Ovary (tissue), 9 donors: Measurements from ENCODE around the gene MOB3B. TPM values are rescaled to one million over a fixed set of nuclear protein-coding genes. Genes with fewer than 3 reads are reported as not detected.

Experiments used
- DNase-seq, 5 donors: peaks; one replicate each; pipeline ENCODE4 v3.0.0-alpha.2; 2019 to 2020
- H3K27ac ChIP-seq, 2 donors: fragments of 200-600 bp; one replicate each; pipeline versions ENCODE4 v1.5.1 to v1.8.0; 2019 to 2022
- H3K27me3 ChIP-seq: fragments of 200-600 bp; one replicate; pipeline ENCODE4 v1.8.0; 2022
- H3K36me3 ChIP-seq: fragments of 200-600 bp; sonication (generic); one replicate; pipeline ENCODE4 v1.5.1; 2019
- H3K4me1 ChIP-seq: one replicate; pipeline ENCODE4 v1.8.1; 2013; ENCODE audit warnings: mild to moderate bottlenecking, moderate library complexity; ENCODE audit not compliant: insufficient read depth
- H3K4me3 ChIP-seq: fragments of 200-600 bp; sonication (generic); one replicate; pipeline ENCODE4 v1.5.1; 2017
- H3K9me3 ChIP-seq, 2 donors: fragments of 200-600 bp in 1 of 2; sonication (generic) in 1 of 2; one replicate each; pipeline versions ENCODE4 v1.5.1 to v1.8.1; 2013 to 2019; ENCODE audit warnings: mild to moderate bottlenecking in 1 of 2, moderate library complexity in 1 of 2
- EP300 ChIP-seq: sonication (generic); formaldehyde crosslinking; IDR thresholded peaks from one replicate; pipeline ENCODE4 v1.6.1; 2017; ENCODE audit warnings: antibody characterized with exemption
- POLR2A ChIP-seq: fragments of 450-650 bp; IDR thresholded peaks from one replicate; pipeline ENCODE4 v1.6.1; 2017; ENCODE audit warnings: antibody characterized with exemption, mild to moderate bottlenecking, moderate library complexity
- WGBS, 3 donors: extraction: QIAGEN DNeasy Blood & Tissue Kit in 1 of 3; methylation state at CpG; one replicate each; pipeline versions ENCODE4 v1.1.5 to v1.1.7; 2013 to 2017; 5-methylcytosine and 5-hydroxymethylcytosine counted together
- intact Hi-C, 4 donors: fragments of 100-400 bp; cut with DNase I; formaldehyde crosslinking; loops; one replicate each; pipeline versions ENCODE4 v1.11.0 to v1.15.1; 2022 to 2023
- polyA plus RNA-seq, 2 donors: library from polyadenylated mRNA; stranded (reverse); fragments of 200-250 nt in 1 of 2; fragments of 350-450 nt in 1 of 2; fragmentation: Illumina TruSeq in 1 of 2; extraction: RNeasy Lipid Tissue Mini Kit (QIAGEN cat#74804) in 1 of 2; gene quantifications; one replicate each; pipeline ENCODE4 v1.2.3, GENCODE V29; 2013 to 2014
- total RNA-seq, 7 donors: library from RNA; depleted of rRNA in 2 of 7; stranded (reverse); fragments of >200 nt in 2 of 7; fragmentation: NEBNext Ultra II Directional in 3 of 7; extraction: Animal tissue kit (Norgen Biotek cat#: 25700) in 3 of 7; gene quantifications; one replicate each; pipeline versions ENCODE4 v1.1.0 to v1.2.4, GENCODE V29; 2016 to 2023
- TF ChIP-seq, protein P1 (sequence below), 3 donors: fragments of 450-650 bp in 2 of 3; fragments of 200-600 bp in 1 of 3; IDR thresholded peaks; one replicate each; pipeline versions ENCODE4 v1.5.1 to v1.8.0; 2016 to 2022; ENCODE audit warnings: antibody characterized with exemption in 3 of 3, mild to moderate bottlenecking in 1 of 3
- donor health status: DM: no; HTN: no; CAD: no; lungs with moderate emphysema.
- donor health status: DM: no; HTN: no; CAD: no.
- donor health status: Bipolar disorder and iron deficiency.
- donor health status: DM: yes; HTN: yes; CAD: no.
- donor health status: DM: no; HTN: no; CAD: no.
- donor health status: DM: yes; HTN: yes; CAD: no.

MOB3B gene
- total and polyA plus RNA-seq, 9 donors = 16.3 to 68.2 (median 28.1) TPM

DNA sequence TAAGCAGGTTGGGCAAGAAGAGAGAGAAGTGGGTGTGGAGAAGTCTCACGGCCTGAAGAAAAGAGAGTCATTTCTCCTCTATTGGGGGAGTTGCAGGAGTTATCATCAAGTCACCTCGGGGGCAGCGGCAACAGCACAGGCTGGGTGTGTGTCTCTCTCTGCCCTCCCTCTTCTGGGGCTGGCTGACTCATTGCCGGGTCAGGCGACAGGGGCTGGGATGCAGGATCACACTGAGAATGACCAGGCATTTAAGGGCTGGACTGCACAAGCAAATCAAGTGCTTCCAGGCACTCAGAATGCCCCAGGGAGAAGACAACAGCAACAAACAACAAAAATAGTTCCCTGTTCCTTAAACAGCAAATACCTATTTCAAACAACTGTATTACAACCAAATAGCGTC is 226.4 kb downstream of the MOB3B start:
- peak in 1 of 5 donors; percentile 23 for DNase-seq
- Histone ChIP-seq H3K27ac (no peak overlapping the region), H3K9me3 (no peaks in the 10 kb centered on the region), H3K4me3 (no peak overlapping the region), H3K27me3 (no peaks in the 10 kb centered on the region), H3K4me1 (no peaks in the 10 kb centered on the region), H3K36me3 (no peaks in the 10 kb centered on the region)
- 25 to 34% (median 26%) methylated on average over 5 to 6 of the region's 6 CpGs for WGBS, 3 donors
- intact Hi-C loops = no loop called here
- TF ChIP-seq POLR2A = no peak

DNA sequence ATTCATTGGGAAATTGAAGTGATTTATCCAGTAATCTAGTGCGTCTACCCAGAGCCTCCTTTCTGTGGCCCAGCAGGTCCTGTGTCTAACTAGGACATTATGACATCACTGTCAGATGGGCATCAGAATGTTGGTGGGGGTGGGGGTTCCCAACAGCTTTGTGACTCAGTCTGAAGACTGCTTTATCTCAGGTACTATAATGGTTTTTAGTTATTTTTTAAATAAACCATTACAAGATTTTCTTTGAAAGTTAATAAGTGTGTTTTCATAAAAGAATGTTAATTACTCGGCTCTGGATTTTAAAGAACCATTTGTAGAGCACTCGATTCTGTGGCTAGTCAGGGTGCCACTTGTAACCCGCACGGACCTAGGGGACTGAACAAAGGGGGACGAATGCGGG is 232.6 kb downstream of the MOB3B start, which contains the start of gene EQTN:
Gene EQTN (minus strand): TSS at position 101 of the 400 bp plus-strand sequence. CDS start 95 bp downstream, at position 6.
- H3K9me3 ChIP-seq = no peaks in the 10 kb centered on the region
- TF ChIP-seq POLR2A (no peak), EP300 (no peak)
- TF ChIP-seq, protein P1, sequence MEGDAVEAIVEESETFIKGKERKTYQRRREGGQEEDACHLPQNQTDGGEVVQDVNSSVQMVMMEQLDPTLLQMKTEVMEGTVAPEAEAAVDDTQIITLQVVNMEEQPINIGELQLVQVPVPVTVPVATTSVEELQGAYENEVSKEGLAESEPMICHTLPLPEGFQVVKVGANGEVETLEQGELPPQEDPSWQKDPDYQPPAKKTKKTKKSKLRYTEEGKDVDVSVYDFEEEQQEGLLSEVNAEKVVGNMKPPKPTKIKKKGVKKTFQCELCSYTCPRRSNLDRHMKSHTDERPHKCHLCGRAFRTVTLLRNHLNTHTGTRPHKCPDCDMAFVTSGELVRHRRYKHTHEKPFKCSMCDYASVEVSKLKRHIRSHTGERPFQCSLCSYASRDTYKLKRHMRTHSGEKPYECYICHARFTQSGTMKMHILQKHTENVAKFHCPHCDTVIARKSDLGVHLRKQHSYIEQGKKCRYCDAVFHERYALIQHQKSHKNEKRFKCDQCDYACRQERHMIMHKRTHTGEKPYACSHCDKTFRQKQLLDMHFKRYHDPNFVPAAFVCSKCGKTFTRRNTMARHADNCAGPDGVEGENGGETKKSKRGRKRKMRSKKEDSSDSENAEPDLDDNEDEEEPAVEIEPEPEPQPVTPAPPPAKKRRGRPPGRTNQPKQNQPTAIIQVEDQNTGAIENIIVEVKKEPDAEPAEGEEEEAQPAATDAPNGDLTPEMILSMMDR (IDR thresholded peaks at IDR 0.05) = no peak
- H3K27ac ChIP-seq = no peak within 1 kb of the TSS
- no peaks in the 10 kb centered on the region for H3K27me3 ChIP-seq
- no peaks in the 10 kb centered on the region for H3K36me3 ChIP-seq
- 78 to 83% (median 82%) methylated on average over 7 of the region's 7 CpGs for WGBS, 3 donors
- intact Hi-C loops = no loop called here
- no peak for DNase-seq
- H3K4me1 ChIP-seq = no peaks in the 10 kb centered on the region
- H3K4me3 ChIP-seq = no peak within 1 kb of the TSS

DNA sequence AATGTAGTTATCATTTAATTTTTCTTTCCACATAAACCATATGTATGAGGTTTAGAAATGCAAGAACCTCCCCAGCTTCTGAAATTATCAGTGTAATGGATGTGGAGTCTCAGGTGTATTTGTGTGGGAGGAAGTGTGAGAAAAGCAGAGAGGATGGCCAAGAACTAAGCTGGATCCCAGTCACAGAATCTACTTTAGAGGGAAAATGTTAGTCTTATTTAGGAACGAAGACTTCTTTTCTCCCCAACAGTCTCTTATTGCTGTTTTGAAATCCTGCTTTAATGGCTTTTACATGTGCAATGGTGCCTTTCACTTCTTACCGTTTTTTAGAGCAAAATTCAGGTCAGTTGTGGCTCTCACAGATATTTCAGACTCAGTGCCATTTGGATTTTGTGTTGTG is 235.6 kb downstream of the MOB3B start:
- WGBS, 3 donors = 25 to 37% (median 27%) methylated on average over 2 of the region's 2 CpGs
- no peaks in the 10 kb centered on the region for H3K4me1 ChIP-seq
- no peak overlapping the region for H3K27ac ChIP-seq
- H3K27me3 ChIP-seq = no peaks in the 10 kb centered on the region
- H3K9me3 ChIP-seq = no peaks in the 10 kb centered on the region
- no peak for DNase-seq
- no peak overlapping the region for H3K4me3 ChIP-seq
- H3K36me3 ChIP-seq = no peaks in the 10 kb centered on the region
- intact Hi-C loops = no loop called here
- TF ChIP-seq, protein P1 (IDR thresholded peaks at IDR 0.05) = no peak
- TF ChIP-seq POLR2A = no peak
- TF ChIP-seq EP300 = no peak

DNA sequence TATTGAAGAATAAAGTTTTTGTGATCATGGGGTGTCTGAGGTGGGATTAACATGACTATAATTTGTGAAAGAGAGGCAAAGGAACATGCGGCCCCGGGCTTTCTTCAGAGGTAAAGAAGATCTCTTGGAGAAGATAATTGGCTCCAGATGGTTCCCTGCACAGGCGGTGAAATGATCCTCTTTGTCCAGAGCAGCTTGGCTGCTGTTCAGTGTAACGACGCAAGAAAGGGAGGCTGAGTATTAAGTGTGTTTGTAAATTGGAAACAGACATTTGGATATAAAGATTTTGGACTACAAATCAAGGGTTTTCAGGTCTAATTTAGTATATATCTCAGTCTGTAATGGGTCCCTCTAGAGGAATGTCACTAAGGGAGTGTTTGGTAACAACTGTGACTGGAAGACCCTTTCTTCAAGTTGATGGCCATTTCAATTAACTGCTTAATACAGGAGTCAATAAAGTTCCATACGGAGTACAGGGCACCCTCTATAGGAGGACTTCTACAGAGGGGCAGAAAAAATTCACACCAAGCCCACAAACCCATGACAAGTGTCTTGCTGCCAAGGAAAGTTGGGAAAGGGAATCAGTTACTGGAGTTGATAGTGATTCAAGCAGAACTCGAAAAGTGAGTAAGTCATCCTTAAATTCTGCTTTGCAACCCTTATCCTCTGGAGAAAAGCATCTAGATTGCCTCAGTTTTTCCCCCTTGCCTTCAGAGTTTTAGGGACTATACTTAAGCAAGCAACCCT is 236.8 kb downstream of the MOB3B start:
- no peaks in the 10 kb centered on the region for H3K36me3 ChIP-seq
- no peak overlapping the region for H3K4me3 ChIP-seq
- H3K27me3 ChIP-seq = no peaks in the 10 kb centered on the region
- TF ChIP-seq, protein P1 (IDR thresholded peaks at IDR 0.05) = no peak
- TF ChIP-seq POLR2A = no peak
- no peak for TF ChIP-seq EP300
- no peaks in the 10 kb centered on the region for H3K9me3 ChIP-seq
- H3K4me1 ChIP-seq = no peaks in the 10 kb centered on the region
- no peak for DNase-seq
- WGBS, 3 donors = 47 to 70% (median 63%) methylated on average over 7 of the region's 7 CpGs
- H3K27ac ChIP-seq = no peak overlapping the region
- intact Hi-C loops = no loop called here

DNA sequence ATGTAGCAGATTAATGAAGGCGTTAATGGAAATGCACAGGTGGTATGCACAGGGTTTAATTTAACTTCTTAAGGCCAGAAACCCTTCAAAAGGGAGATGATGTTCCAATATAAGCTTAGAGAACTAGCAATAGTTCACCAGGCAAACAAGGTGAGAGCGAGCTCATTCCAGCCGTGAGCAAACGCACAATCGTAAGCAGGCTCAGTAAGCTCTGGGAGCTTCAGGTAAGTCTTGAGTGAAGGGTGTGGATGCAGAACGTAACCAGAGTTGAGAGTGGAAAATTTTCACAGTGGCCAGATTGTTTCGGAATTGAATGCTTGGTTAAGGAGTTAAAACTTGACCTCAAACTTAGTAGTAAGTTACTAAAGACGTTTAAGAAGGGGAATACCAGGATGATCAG is 238.3 kb downstream of the MOB3B start:
- TF ChIP-seq EP300 = no peak
- TF ChIP-seq, protein P1 (IDR thresholded peaks at IDR 0.05) = no peak
- no peak for TF ChIP-seq POLR2A
- H3K4me3 ChIP-seq = no peak overlapping the region
- H3K27ac ChIP-seq = no peak overlapping the region
- H3K36me3 ChIP-seq = no peaks in the 10 kb centered on the region
- H3K4me1 ChIP-seq = no peaks in the 10 kb centered on the region
- WGBS, 3 donors = 92 to 94% (median 93%) methylated on average over 8 of the region's 8 CpGs
- no peaks in the 10 kb centered on the region for H3K27me3 ChIP-seq
- intact Hi-C loops = no loop called here
- no peaks in the 10 kb centered on the region for H3K9me3 ChIP-seq
- no peak for DNase-seq
